ACC112 (cell line): Measurements from ENCODE around the gene SMCHD1.
"Not testable (repeated sequence)": the region's sequence is repeated elsewhere in the genome, so short reads cannot be mapped to it uniquely, and the experiment has no call there.

ENCODE experiments used
- H2AFZ ChIP-seq: fragments of 200-600 bp; sonication (generic); one replicate; pipeline ENCODE4 v1.6.0; 2017; ENCODE audit warnings: antibody characterized with exemption, low read length; ENCODE audit not compliant: unreplicated experiment
- H3K27ac ChIP-seq: fragments of 200-600 bp; sonication (generic); 2 replicates; pipeline ENCODE4 v1.5.1; 2014; ENCODE audit warnings: low read depth, mild to moderate bottlenecking, antibody characterized with exemption, low read length, moderate library complexity
- H3K27me3 ChIP-seq: fragments of 200-600 bp; sonication (generic); 2 replicates; pipeline ENCODE4 v1.6.1; 2014; ENCODE audit warnings: mild to moderate bottlenecking, antibody characterized with exemption, low read length, moderate library complexity, mixed read lengths; ENCODE audit not compliant: insufficient read depth
- H3K36me3 ChIP-seq: fragments of 200-600 bp; sonication (generic); 2 replicates; pipeline ENCODE4 v1.6.1; 2016; ENCODE audit warnings: mild to moderate bottlenecking, antibody characterized with exemption, low read length, moderate library complexity, mixed read lengths; ENCODE audit not compliant: insufficient read depth
- H3K4me1 ChIP-seq: fragments of 200-600 bp; sonication (generic); one replicate; pipeline ENCODE4 v1.6.1; 2016; ENCODE audit warnings: low read length, mixed read lengths; ENCODE audit not compliant: insufficient read depth, unreplicated experiment, control insufficient read depth
- H3K4me3 ChIP-seq: fragments of 200-600 bp; sonication (generic); 2 replicates; pipeline ENCODE4 v1.5.1; 2014; ENCODE audit warnings: mild to moderate bottlenecking, low read depth, low read length
- H3K79me2 ChIP-seq: fragments of 200-600 bp; sonication (generic); one replicate; pipeline ENCODE4 v1.6.0; 2016; ENCODE audit warnings: low read length; ENCODE audit not compliant: control insufficient read depth, unreplicated experiment, insufficient read depth

Gene SMCHD1

DNA sequence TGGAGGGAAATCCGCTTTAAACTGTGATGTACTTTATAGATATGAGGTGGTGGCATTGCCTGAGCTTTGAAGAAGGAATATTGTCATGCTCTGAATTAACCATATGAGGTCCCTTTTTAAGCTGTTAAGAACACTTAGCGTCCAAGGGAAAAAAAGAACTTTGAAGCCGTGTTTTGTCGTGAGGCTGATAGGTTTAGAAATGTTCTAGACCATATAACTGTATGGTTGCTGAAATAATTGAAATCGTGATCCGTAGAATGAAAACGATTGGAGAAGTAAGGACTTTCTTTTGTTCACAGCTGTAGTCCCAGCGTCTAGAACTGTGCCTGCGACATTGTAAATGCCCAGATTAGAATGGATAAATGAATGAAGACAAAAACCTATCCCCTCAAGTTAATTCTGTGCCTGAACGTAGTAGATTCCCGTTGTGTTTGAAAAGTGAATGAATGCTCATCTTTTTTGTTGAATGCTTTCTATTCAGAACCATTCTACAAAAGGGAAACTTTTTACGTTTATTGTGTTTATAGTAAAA lies 1.5 kb downstream of the SMCHD1 start:
- Histone ChIP-seq H3K79me2 (peaks cover 59% of the 10 kb centered on the region), H3K36me3 (0 out of 2 replicates have a peak, but pooled peaks cover 4% of the 10 kb centered on the region), H3K4me1 (peaks cover 24% of the 10 kb centered on the region), H3K27ac (peak overlapping the region; percentile 88), H2AFZ (no peak overlapping the region), H3K27me3 (no peaks in the 10 kb centered on the region), H3K4me3 (peak overlapping the region; percentile 97)

DNA sequence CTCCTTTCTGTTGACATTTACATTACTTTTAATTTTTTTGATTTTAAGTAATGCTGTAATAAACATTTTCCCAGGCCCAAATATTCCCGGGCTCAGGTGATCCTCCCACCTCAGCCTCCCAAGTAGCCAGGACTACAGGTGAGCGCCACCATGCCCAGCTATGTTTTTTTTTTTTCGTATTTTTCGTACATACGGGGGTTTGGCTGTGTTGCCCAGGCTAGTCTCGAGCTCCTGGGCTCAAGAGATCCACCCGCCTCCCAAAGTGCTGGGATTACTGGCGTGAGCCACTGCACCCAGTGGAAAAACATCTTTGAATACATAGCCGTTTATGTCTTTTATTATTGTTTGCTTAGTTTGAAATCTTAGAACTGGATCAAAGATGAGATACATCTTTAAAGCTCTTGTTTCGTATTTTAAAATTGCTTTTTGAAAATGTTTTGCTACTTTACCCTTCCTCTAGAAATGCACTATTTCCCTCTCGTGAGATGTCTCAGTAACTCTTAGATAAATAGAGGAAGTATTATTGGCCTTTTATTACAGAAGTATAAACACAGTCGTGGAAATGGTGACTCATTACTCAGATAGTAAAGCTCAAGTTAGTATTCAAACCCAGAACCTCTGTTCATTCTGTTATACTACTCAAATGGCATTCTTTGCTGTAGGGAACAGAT lies 2.4 kb downstream of the SMCHD1 start:
- peak overlapping the region; percentile 97 for H3K4me3 ChIP-seq
- H3K4me1 ChIP-seq, result peaks cover 24% of the 10 kb centered on the region
- no peaks in the 10 kb centered on the region for H3K27me3 ChIP-seq
- peak overlapping the region; percentile 56 for H3K27ac ChIP-seq
- no peak overlapping the region for H2AFZ ChIP-seq
- H3K79me2 ChIP-seq, result peaks cover 67% of the 10 kb centered on the region
- H3K36me3 ChIP-seq, result 0 out of 2 replicates have a peak, but pooled peaks cover 4% of the 10 kb centered on the region

DNA sequence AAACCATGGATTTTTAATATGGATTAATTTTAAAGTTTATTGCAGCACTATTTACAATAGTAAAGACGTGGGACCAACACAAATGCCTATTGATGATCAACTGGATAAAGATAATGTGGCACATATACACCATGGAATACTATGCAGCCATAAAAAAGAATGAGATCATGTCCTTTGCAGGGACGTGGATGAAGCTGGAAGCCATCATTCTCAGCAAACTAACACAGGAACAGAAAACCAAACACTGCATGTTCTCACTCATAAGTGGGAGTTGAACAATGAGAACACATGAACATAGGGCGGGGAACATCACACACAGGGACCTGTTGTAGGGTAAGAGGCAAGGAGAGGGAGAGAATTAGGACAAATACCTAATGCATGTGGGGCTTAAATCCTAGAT lies 5.3 kb downstream of the SMCHD1 start:
- Histone ChIP-seq H3K4me1 (peaks cover 24% of the 10 kb centered on the region), H3K79me2 (peaks cover 94% of the 10 kb centered on the region)
- not testable (repeated sequence) for H3K4me3 ChIP-seq, H2AFZ ChIP-seq, H3K27ac ChIP-seq, H3K27me3 ChIP-seq, H3K36me3 ChIP-seq

DNA sequence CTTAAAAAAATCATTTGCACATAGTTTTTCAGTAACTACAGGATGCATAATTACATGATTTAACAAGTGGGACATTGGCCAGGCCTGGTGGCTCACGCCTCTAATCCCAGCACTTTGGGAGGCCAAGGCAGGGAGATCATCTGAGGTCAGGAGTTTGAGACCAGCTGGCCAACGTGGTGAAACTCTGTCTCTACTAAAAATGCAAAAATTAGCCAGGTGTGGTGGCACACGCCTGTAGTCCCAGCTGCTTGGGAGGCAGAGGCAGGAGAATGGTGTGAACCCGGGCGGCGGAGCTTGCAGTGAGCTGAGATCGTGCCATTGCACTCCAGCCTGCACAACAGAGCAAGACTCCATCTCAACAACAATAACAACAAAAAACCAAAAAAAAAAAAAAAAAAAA lies 6.8 kb downstream of the SMCHD1 start:
- H3K27ac ChIP-seq, H2AFZ ChIP-seq, H3K4me3 ChIP-seq, H3K27me3 ChIP-seq: not testable (repeated sequence)
- peaks cover 14% of the 10 kb centered on the region for H3K36me3 ChIP-seq
- peaks cover 92% of the 10 kb centered on the region for H3K79me2 ChIP-seq
- peaks cover 24% of the 10 kb centered on the region for H3K4me1 ChIP-seq

DNA sequence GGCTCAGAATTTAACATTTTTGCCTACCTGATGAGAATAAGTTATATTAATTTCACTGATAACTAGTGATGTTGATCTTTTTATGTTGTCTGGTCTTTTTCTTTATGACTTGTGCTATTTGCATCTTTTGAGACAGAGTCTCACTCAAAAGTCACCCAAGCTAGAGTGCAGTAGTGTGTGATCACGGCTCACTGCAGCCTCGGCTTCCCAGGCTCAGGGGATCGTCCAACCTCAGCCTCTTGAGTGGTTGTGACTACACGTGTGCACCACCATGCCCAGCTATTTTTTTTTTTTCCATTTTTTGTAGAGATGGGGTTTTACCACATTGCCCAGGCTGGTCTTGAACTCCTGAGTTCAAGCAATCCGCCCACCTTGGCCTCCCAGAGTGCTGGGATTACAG lies 7.5 kb downstream of the SMCHD1 start:
- Histone ChIP-seq H3K27ac (no peak overlapping the region), H3K79me2 (peaks cover 88% of the 10 kb centered on the region), H3K4me1 (peaks cover 20% of the 10 kb centered on the region), H3K36me3 (peaks cover 15% of the 10 kb centered on the region), H3K4me3 (no peak overlapping the region), H2AFZ (no peak overlapping the region), H3K27me3 (no peaks in the 10 kb centered on the region)

DNA sequence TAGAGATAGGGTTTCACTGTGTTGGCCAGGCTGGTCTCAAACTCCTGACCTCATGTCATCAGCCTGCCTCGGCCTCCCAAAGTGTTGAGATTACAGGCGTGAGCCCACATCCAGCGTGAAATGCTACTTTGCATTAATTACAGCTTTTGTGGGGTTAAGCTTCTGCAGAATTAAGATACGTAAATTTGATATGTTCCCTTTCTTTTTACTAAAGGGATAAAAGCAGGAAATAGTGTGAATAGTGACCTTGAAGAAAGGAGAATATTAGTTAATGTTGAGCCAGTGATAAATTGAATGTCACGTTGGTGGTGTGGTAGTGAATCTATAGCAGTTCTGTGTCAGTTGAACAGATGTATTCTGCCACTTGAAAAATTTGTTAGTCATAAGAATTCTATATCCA lies 16.9 kb downstream of the SMCHD1 start:
- Histone ChIP-seq H3K36me3 (peaks cover 61% of the 10 kb centered on the region), H3K4me1 (no peaks in the 10 kb centered on the region), H3K79me2 (peaks cover 54% of the 10 kb centered on the region), H2AFZ (no peak overlapping the region), H3K4me3 (no peak overlapping the region), H3K27ac (no peak overlapping the region), H3K27me3 (no peaks in the 10 kb centered on the region)

DNA sequence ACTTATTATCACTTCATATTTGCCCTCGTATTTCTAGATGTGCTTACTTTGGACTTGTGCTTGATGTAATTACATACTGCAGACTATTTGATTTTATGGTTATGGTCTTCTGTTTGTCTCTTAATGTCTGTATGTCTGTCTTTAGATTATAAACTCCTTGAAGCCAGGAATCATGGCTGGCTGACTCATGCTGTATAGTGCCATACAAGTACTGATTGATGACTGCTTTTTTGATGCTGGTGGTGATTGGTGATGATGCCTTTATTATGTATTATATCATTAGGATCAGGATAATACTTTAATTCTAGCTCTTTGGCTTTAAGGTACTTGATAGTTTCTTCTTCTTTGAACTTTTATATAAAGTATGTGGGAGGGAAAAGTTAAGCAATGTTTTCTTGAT lies 17.3 kb downstream of the SMCHD1 start:
- peaks cover 62% of the 10 kb centered on the region for H3K36me3 ChIP-seq
- H3K27ac ChIP-seq, result no peak overlapping the region
- H3K4me1 ChIP-seq, result no peaks in the 10 kb centered on the region
- no peak overlapping the region for H2AFZ ChIP-seq
- H3K4me3 ChIP-seq, result no peak overlapping the region
- H3K27me3 ChIP-seq, result no peaks in the 10 kb centered on the region
- H3K79me2 ChIP-seq, result peaks cover 53% of the 10 kb centered on the region

DNA sequence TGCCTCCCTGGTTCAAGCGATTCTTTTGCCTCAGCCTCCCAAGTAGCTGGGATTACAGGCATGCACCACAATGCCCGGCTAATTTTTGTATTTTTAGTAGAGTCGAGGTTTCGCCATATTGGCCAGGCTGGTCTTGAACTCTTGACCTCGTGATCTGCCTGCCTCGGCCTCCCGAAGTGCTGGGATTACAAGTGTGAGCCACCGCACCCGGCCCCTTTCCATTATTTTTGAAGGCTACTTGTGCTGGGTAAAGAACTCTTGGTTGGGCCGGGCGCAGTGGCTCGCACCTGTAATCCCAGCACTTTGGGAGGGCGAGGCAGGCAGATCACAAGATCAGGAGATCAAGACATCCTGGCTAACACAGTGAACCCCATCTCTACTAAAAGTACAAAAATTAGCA lies 23.4 kb downstream of the SMCHD1 start:
- peaks cover 21% of the 10 kb centered on the region for H3K36me3 ChIP-seq
- not testable (repeated sequence) for H3K4me3 ChIP-seq, H2AFZ ChIP-seq, H3K4me1 ChIP-seq, H3K27ac ChIP-seq, H3K27me3 ChIP-seq
- peaks cover 39% of the 10 kb centered on the region for H3K79me2 ChIP-seq

DNA sequence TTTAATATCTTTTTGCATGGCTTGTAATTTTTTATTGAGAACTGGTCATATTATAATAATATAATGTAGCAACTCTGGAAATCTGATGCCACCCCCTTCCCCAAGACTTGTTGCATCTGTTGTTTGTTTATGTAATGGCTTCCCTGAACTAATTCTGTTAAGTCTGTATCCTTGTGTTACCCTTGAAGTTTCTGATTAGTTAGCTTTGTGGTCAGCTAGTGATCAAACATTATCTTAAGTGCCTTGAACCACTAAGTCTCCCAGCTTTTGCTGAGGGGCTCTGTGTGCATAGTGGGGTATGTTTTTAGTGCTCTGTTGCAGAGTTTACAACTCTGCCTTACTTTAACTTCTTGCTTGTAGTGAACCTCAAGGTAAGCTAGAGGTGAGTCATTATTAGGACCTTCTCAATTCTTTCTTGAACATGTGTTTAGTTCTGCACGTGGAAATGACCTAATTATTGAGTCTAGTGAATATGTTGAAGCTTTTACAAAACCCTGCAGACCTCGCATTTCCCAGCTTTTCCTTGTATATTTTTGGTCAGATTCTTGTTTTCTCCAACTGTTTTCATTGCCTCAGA lies 24.8 kb downstream of the SMCHD1 start:
- H3K27ac ChIP-seq, result no peak overlapping the region
- H3K36me3 ChIP-seq, result peaks cover 19% of the 10 kb centered on the region

DNA sequence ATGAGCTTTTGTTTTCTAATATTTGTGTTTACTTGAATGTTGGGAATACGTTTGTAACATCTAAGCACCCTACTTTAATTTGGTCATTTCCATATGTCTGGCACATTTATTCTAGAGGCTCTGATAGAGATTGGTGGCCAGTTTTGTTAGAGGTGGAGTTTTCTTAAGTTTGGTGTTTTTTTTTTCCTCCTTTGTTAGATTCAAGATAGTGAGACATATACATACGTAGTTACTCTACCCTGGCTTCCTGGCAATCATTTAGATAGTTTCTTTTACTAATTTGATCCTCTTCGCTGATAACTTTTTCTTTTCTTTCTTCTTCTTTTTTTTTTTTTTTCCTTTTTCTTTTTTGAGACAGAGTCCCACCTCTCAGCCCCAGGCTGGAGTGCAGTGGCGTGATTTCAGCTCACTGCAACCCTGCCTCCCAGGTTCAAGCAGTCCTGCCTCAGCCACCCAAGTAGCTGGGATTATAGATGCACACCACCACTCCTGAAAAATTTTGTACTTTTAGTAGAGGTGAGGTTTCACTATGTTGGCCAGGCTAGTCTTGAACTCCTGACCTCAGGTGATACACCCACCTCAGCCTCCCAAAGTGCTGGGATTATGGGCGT lies 26.6 kb downstream of the SMCHD1 start:
- H3K4me3 ChIP-seq, result no peak overlapping the region
- no peak overlapping the region for H2AFZ ChIP-seq
- peaks cover 32% of the 10 kb centered on the region for H3K36me3 ChIP-seq
- no peaks in the 10 kb centered on the region for H3K27me3 ChIP-seq
- H3K79me2 ChIP-seq, result peaks cover 47% of the 10 kb centered on the region
- H3K4me1 ChIP-seq, result no peaks in the 10 kb centered on the region
- H3K27ac ChIP-seq, result no peak overlapping the region

More for the DNA sequence above, 24.8 kb downstream of the SMCHD1 start:
- peaks cover 36% of the 10 kb centered on the region for H3K79me2 ChIP-seq
- H2AFZ ChIP-seq, result no peak overlapping the region
- no peaks in the 10 kb centered on the region for H3K4me1 ChIP-seq
- no peaks in the 10 kb centered on the region for H3K27me3 ChIP-seq
- no peak overlapping the region for H3K4me3 ChIP-seq

DNA sequence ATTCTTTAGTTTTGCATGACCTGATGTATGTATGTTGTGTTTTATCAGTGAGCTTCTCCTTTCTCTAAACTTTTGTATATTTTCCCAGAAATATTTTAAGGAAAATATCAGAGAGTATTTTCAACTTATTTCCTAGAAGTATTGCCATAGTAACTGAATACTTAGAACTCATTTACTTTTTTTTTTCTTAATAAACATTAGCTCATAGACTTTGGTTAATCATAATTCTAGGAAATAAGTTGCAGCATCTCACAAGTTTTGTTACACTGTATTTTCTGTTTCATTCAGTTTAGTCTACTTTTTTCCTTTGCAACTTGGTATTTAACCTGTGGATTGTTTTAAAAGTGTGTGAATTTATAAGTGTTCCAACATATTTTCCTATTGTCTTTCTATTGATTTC lies 27.5 kb downstream of the SMCHD1 start:
- H3K79me2 ChIP-seq, result peaks cover 48% of the 10 kb centered on the region
- no peak overlapping the region for H3K27ac ChIP-seq
- H3K36me3 ChIP-seq, result peaks cover 29% of the 10 kb centered on the region

More for the DNA sequence above, 27.5 kb downstream of the SMCHD1 start:
- H2AFZ ChIP-seq, result no peak overlapping the region
- no peaks in the 10 kb centered on the region for H3K27me3 ChIP-seq
- no peaks in the 10 kb centered on the region for H3K4me1 ChIP-seq
- no peak overlapping the region for H3K4me3 ChIP-seq
